ENCODE results near the gene LCE3A.

- TF ChIP-seq CTCF (IDR thresholded peaks at IDR 0.05) (no peak), POLR2A (IDR thresholded peaks at IDR 0.05) (no peak)
These were observed 37.3 kb downstream of the LCE3A start for GRCh38 chr1:152585586-152585985.
